GM19463 (cell line): ENCODE results near the gene KAZN.

Experiments
- ATAC-seq: cut with Tn5 transposase; IDR thresholded peaks from one replicate; pipeline ENCODE4 v1.9.1; 2021; ENCODE audit warnings: mild to moderate bottlenecking, moderate library complexity; ENCODE audit not compliant: unreplicated experiment

Gene KAZN

DNA sequence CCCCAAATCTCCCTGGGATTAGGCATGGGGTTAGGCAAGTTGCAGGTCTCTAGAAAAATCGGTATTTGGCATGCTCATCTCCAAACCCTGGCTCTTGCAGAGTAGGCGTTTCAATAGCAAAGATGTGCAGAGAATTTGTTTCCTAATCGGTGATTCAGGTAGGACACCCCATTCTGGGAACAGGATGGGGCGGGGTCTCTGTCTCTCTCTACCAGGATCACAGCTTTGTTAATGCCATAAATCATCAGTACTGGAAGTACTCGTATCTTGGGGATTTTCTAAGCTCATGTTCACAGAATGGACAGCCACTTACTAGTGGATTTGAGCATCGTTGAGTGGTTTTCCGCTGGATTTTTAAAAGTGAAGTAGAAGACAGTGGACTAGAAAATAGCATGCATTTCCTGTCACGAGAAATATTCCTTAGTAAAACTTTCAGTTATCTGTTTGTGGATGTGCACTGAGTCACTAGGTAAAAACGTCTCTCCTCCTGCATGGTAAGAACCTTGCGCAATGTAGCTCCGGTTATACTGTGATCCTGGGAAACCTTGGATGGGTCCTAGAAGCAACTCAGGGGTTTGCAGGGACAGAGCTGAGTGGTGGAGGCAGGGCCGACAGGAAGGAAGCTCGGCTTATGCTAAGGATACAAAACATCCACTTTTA, 560.2 kb downstream of the KAZN start:
- no peak for ATAC-seq

DNA sequence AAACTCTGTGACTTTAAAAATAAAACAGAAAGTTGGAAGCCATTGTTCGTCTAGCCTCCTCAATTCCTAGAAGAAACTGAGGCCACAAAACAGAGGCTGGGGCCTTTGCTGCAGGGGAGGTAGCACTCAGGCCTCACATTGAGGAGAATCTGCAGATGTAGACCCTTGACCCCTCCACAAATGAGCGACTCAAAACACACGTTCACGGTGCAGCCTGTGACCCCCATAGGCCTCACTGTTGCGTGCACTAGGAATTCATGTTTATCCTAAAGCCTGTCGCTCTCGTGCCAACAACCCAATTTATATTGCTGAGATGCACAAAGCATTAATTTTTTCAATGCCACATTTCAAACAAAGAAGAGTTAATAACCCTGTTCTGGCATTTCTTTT, 560.7 kb downstream of the KAZN start:
- no peak for ATAC-seq

DNA sequence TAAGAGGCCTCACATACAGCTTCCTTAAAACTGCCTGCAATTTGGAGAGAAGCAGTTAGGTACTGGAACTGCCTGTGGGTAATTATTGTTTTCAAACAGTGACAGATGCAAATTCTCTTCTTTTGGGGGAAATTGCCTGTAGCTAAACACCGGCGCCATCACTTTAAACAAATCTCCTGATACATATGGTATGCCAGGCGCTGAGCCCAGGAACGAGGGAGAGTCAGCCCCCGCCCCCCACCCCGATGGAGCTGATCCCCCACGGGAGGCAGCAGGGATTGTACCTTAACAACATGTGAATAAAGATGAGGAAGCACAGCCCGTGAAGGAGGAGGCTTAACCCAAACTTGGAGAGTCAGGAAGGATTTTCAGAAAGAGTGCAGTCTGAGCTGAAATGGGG, 562.1 kb downstream of the KAZN start:
- no peak for ATAC-seq

DNA sequence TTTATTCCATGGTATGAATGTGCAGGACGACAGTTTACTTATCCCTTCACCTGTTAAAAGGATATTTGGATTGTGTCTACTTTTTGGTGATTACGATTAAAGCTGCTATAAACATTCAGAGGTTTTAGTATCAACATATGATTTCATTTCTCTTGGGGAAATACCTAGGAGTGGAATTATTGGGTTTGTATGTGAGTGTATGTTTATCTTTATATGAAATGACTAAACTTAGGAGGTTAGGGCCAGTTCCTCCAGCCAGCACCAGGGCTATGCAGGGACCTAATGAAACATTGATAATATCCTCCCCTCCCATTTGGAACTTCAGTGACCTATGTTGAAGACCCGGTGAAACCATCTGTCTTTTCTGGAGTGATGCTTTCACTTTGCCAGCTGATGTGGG, 568.9 kb downstream of the KAZN start:
- ATAC-seq, result no peak
